ENCODE results near the gene CAPN15.

- no peak for TF ChIP-seq CTCF (conservative IDR thresholded peaks at IDR 0.05; ENCODE audit: low read depth, low read length)
- TF ChIP-seq EZH2 (IDR thresholded peaks at IDR 0.05; ENCODE audit: low read length, unreplicated experiment) = no peak
- TF ChIP-seq EZH2phosphoT487 (IDR thresholded peaks at IDR 0.05; ENCODE audit: borderline replicate concordance, low read length) = no peak
These were observed 50.8 kb downstream of the CAPN15 start for GRCh38 chr16:578232-578869.

All from PC-3 (cell line).